K562 (cell line): ENCODE data around the gene PITPNM1.

ENCODE experiments used
- CTCF ChIP-seq, 3 experiments: IDR thresholded peaks in 2 of 3; conservative IDR thresholded peaks in 1 of 3; 2 replicates each; pipeline ENCODE4 v1.5.1; 2011 to 2012; ENCODE audit warnings: low read length in 3 of 3, mild to moderate bottlenecking in 3 of 3, control low read depth in 2 of 3, improper control_type of control experiment in 1 of 3, inconsistent platforms in 1 of 3, low read depth in 1 of 3, mixed read lengths in 1 of 3, moderate library complexity in 1 of 3; ENCODE audit not compliant: insufficient read depth in 2 of 3
- E2F8 ChIP-seq: fragments of 450-650 bp; IDR thresholded peaks from 2 replicates; pipeline ENCODE4 v1.7.1; 2018; ENCODE audit warnings: mild to moderate bottlenecking, low read depth; ENCODE audit not compliant: partially characterized antibody
- FOS ChIP-seq: IDR thresholded peaks from 3 replicates; pipeline ENCODE4 v1.6.1; 2011; ENCODE audit not compliant: insufficient read length; ENCODE audit errors: extremely low read depth
- PHF8 ChIP-seq: fragments of 200-600 bp; sonication (generic); IDR thresholded peaks from 2 replicates; pipeline ENCODE4 v1.6.1; 2012; ENCODE audit warnings: mixed run types, mild to moderate bottlenecking, inconsistent platforms, low read length, moderate library complexity, borderline replicate concordance
- RFX7 ChIP-seq: fragments of 250-450 bp; sonication (Bioruptor Pico); IDR thresholded peaks from 2 replicates; pipeline ENCODE4 v1.5.1; 2021; ENCODE audit warnings: mild to moderate bottlenecking
- SPI1 ChIP-seq: IDR thresholded peaks from 2 replicates; pipeline ENCODE4 v1.6.1; 2011; ENCODE audit warnings: low read depth, low read length, control low read depth, borderline replicate concordance
- TEAD1 ChIP-seq, 2 experiments: fragments of 450-650 bp in 1 of 2; sonication (generic) in 1 of 2; formaldehyde crosslinking; IDR thresholded peaks; 2 replicates each; pipeline versions ENCODE4 v1.4.0 to v1.8.0; 2020 to 2022; ENCODE audit warnings: mild to moderate bottlenecking in 2 of 2, missing genetic modification reagents in 1 of 2
- ZNF140 ChIP-seq: fragments of 250-450 bp; sonication (Bioruptor Pico); IDR thresholded peaks from 2 replicates; pipeline ENCODE4 v1.8.0; 2021; ENCODE audit warnings: moderate library complexity, mild to moderate bottlenecking, inconsistent platforms
- ZNF263 ChIP-seq: sonication (generic); formaldehyde crosslinking; IDR thresholded peaks from 2 replicates; pipeline ENCODE4 v1.8.0; 2022; ENCODE audit warnings: mild to moderate bottlenecking, missing genetic modification reagents, borderline replicate concordance
- TF ChIP-seq, protein P1 (sequence below): fragments of 250-450 bp; sonication (Bioruptor Pico); IDR thresholded peaks from 2 replicates; pipeline ENCODE4 v1.8.0; 2022; ENCODE audit warnings: moderate library complexity, mild to moderate bottlenecking, inconsistent platforms
- TF ChIP-seq, protein P2 (sequence below): sonication (generic); formaldehyde crosslinking; IDR thresholded peaks from 2 replicates; pipeline ENCODE4 v1.8.1; 2022; ENCODE audit warnings: missing genetic modification reagents

GRCh38 chr11:67470337-67471002 is 34.7 kb downstream of the PITPNM1 start:
- no peak for TF ChIP-seq E2F8
- TF ChIP-seq CTCF (IDR thresholded peaks at IDR 0.05 in 2 of 3, conservative IDR thresholded peaks at IDR 0.05 in 1 of 3; ENCODE audit: insufficient read depth in 2 of 3, low read depth in 1 of 3, low read length in 3 of 3): no peak
- TF ChIP-seq, protein P1, sequence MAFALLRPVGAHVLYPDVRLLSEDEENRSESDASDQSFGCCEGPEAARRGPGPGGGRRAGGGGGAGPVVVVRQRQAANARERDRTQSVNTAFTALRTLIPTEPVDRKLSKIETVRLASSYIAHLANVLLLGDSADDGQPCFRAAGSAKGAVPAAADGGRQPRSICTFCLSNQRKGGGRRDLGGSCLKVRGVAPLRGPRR (CRISPR knock-in tag): no peak
- TF ChIP-seq FOS: no peak
- TF ChIP-seq ZNF140: no peak
- no peak for TF ChIP-seq ZNF263 (CRISPR knock-in tag)
- no peak for TF ChIP-seq RFX7 (CRISPR knock-in tag)
- no peak for TF ChIP-seq PHF8
- TF ChIP-seq, protein P2, sequence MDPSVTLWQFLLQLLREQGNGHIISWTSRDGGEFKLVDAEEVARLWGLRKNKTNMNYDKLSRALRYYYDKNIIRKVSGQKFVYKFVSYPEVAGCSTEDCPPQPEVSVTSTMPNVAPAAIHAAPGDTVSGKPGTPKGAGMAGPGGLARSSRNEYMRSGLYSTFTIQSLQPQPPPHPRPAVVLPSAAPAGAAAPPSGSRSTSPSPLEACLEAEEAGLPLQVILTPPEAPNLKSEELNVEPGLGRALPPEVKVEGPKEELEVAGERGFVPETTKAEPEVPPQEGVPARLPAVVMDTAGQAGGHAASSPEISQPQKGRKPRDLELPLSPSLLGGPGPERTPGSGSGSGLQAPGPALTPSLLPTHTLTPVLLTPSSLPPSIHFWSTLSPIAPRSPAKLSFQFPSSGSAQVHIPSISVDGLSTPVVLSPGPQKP (CRISPR knock-in tag): no peak
- no peak for TF ChIP-seq TEAD1 (CRISPR knock-in tag; IDR thresholded peaks at IDR 0.05)
- no peak for TF ChIP-seq SPI1
